Measurements from ENCODE around the gene CIDEB. TPM values are rescaled to one million over a fixed set of nuclear protein-coding genes. Genes with fewer than 3 reads are reported as not detected.

The CIDEB gene
- total and polyA plus RNA-seq, 2 of the 13 experiments (the other 11 are each of a cell fraction or from before 2014, with no cell fraction given): 35.8 to 110 TPM

GRCh38 chr14:24271134-24271833, 36.5 kb downstream of the CIDEB start, which contains the start of gene RABGGTA (continued):
- TF ChIP-seq ZNF616 (CRISPR knock-in tag; IDR thresholded peaks at IDR 0.05; ENCODE audit: low read depth) (peak; percentile 97), NRL (CRISPR knock-in tag; IDR thresholded peaks at IDR 0.05; ENCODE audit: borderline replicate concordance) (peak; percentile 99), ZFP82 (CRISPR knock-in tag; IDR thresholded peaks at IDR 0.05; ENCODE audit: borderline replicate concordance) (no peak), POLR2A (IDR thresholded peaks at IDR 0.05; ENCODE audit: insufficient read depth in 1 of 2, low read depth in 2 of 2, low read length in 2 of 2) (peak in 1 of 2 experiments; percentile 96; a peak in 2 of 4 replicates), ZBTB7B (CRISPR knock-in tag; IDR thresholded peaks at IDR 0.05) (peak; percentile 99), PTBP1 (IDR thresholded peaks at IDR 0.05; ENCODE audit: low read depth, low read length, poor library complexity, severe bottlenecking) (no peak), NCOA1 (CRISPR knock-in tag; IDR thresholded peaks at IDR 0.05) (peak; percentile 96), ZNF570 (CRISPR knock-in tag; IDR thresholded peaks at IDR 0.05; ENCODE audit: borderline replicate concordance) (peak; percentile 88; the same call in 1 of the 2 replicates), ZNF234 (CRISPR knock-in tag; conservative IDR thresholded peaks at IDR 0.05) (peak; percentile 97; the same call in 1 of the 2 replicates), NFIB (CRISPR knock-in tag; IDR thresholded peaks at IDR 0.05; ENCODE audit: borderline replicate concordance) (no peak), ZNF713 (CRISPR knock-in tag; IDR thresholded peaks at IDR 0.05) (peak; percentile 99; the same call in 1 of the 2 replicates), RXRA (CRISPR knock-in tag; IDR thresholded peaks at IDR 0.05) (peak; percentile 78), HNRNPH1 (optimal IDR thresholded peaks at IDR 0.05; ENCODE audit: low read depth, low read length) (no peak)
- TF ChIP-seq, protein P1, sequence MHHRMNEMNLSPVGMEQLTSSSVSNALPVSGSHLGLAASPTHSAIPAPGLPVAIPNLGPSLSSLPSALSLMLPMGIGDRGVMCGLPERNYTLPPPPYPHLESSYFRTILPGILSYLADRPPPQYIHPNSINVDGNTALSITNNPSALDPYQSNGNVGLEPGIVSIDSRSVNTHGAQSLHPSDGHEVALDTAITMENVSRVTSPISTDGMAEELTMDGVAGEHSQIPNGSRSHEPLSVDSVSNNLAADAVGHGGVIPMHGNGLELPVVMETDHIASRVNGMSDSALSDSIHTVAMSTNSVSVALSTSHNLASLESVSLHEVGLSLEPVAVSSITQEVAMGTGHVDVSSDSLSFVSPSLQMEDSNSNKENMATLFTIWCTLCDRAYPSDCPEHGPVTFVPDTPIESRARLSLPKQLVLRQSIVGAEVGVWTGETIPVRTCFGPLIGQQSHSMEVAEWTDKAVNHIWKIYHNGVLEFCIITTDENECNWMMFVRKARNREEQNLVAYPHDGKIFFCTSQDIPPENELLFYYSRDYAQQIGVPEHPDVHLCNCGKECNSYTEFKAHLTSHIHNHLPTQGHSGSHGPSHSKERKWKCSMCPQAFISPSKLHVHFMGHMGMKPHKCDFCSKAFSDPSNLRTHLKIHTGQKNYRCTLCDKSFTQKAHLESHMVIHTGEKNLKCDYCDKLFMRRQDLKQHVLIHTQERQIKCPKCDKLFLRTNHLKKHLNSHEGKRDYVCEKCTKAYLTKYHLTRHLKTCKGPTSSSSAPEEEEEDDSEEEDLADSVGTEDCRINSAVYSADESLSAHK (CRISPR knock-in tag; IDR thresholded peaks at IDR 0.05; ENCODE audit: borderline replicate concordance): peak; percentile 44; the same call in 1 of the 2 replicates
- TF ChIP-seq, protein P2, sequence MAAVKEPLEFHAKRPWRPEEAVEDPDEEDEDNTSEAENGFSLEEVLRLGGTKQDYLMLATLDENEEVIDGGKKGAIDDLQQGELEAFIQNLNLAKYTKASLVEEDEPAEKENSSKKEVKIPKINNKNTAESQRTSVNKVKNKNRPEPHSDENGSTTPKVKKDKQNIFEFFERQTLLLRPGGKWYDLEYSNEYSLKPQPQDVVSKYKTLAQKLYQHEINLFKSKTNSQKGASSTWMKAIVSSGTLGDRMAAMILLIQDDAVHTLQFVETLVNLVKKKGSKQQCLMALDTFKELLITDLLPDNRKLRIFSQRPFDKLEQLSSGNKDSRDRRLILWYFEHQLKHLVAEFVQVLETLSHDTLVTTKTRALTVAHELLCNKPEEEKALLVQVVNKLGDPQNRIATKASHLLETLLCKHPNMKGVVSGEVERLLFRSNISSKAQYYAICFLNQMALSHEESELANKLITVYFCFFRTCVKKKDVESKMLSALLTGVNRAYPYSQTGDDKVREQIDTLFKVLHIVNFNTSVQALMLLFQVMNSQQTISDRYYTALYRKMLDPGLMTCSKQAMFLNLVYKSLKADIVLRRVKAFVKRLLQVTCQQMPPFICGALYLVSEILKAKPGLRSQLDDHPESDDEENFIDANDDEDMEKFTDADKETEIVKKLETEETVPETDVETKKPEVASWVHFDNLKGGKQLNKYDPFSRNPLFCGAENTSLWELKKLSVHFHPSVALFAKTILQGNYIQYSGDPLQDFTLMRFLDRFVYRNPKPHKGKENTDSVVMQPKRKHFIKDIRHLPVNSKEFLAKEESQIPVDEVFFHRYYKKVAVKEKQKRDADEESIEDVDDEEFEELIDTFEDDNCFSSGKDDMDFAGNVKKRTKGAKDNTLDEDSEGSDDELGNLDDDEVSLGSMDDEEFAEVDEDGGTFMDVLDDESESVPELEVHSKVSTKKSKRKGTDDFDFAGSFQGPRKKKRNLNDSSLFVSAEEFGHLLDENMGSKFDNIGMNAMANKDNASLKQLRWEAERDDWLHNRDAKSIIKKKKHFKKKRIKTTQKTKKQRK (IDR thresholded peaks at IDR 0.05; ENCODE audit: low read length): no peak
- TF ChIP-seq, protein P3, sequence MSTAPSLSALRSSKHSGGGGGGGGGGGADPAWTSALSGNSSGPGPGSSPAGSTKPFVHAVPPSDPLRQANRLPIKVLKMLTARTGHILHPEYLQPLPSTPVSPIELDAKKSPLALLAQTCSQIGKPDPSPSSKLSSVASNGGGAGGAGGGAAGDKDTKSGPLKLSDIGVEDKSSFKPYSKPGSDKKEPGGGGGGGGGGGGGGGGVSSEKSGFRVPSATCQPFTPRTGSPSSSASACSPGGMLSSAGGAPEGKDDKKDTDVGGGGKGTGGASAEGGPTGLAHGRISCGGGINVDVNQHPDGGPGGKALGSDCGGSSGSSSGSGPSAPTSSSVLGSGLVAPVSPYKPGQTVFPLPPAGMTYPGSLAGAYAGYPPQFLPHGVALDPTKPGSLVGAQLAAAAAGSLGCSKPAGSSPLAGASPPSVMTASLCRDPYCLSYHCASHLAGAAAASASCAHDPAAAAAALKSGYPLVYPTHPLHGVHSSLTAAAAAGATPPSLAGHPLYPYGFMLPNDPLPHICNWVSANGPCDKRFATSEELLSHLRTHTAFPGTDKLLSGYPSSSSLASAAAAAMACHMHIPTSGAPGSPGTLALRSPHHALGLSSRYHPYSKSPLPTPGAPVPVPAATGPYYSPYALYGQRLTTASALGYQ (CRISPR knock-in tag; IDR thresholded peaks at IDR 0.05): peak; percentile 99
- TF ChIP-seq, protein P4, sequence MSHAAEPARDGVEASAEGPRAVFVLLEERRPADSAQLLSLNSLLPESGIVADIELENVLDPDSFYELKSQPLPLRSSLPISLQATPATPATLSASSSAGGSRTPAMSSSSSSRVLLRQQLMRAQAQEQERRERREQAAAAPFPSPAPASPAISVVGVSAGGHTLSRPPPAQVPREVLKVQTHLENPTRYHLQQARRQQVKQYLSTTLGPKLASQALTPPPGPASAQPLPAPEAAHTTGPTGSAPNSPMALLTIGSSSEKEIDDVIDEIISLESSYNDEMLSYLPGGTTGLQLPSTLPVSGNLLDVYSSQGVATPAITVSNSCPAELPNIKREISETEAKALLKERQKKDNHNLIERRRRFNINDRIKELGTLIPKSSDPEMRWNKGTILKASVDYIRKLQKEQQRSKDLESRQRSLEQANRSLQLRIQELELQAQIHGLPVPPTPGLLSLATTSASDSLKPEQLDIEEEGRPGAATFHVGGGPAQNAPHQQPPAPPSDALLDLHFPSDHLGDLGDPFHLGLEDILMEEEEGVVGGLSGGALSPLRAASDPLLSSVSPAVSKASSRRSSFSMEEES (CRISPR knock-in tag; IDR thresholded peaks at IDR 0.05): peak; percentile 92
- TF ChIP-seq, protein P5, sequence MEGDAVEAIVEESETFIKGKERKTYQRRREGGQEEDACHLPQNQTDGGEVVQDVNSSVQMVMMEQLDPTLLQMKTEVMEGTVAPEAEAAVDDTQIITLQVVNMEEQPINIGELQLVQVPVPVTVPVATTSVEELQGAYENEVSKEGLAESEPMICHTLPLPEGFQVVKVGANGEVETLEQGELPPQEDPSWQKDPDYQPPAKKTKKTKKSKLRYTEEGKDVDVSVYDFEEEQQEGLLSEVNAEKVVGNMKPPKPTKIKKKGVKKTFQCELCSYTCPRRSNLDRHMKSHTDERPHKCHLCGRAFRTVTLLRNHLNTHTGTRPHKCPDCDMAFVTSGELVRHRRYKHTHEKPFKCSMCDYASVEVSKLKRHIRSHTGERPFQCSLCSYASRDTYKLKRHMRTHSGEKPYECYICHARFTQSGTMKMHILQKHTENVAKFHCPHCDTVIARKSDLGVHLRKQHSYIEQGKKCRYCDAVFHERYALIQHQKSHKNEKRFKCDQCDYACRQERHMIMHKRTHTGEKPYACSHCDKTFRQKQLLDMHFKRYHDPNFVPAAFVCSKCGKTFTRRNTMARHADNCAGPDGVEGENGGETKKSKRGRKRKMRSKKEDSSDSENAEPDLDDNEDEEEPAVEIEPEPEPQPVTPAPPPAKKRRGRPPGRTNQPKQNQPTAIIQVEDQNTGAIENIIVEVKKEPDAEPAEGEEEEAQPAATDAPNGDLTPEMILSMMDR (CRISPR knock-in tag; IDR thresholded peaks at IDR 0.05): peak; percentile 99

All from HepG2 (cell line).